Kidney glomerular epithelial cell (primary cell): ENCODE data around the gene WSCD1.

ENCODE experiments used
- DNase-seq: peaks from one replicate; lab custom pipeline; 2025; lab: John Stamatoyannopoulos, UW

Gene WSCD1

DNA sequence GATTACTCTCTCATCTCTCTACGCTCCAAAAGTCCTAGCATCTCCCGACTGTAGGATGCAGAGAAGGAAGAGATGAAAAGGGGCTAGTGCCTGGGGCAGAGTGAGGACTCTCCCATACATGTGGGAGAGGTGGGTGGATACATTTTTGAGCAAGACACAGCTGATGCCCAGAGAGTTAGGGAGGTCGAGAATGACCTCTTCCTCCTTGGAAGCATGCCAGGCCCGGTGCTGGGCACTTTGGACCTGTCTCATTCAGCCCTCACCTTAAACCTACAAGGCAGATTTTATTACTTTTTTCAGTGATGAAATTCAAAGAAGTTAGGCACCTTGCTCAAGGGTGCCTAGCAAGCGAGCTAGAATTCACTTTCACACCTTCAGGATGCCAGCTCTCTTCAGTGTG lies 38.2 kb downstream of the WSCD1 start:
- no peak for DNase-seq

DNA sequence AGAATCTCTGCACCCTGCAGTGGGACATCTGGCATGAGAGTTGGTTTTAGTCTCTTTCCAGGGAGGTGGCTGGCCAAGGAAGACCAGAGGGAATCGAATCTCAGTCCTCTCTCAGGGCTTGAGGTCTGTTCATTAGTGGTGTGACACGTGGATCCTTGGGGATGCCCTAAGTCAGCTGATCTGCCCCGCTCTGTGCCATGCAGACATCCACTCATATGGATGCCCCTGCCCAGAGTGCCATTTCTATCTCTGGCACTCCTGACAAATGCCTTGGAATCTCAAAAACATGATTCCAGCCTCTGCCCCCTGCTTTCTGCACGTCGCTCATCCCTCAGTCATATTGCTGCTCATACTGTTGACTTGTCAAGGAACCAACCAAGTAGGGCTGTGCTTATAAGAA lies 38.8 kb downstream of the WSCD1 start:
- no peak for DNase-seq

GRCh38 chr17:6109536-6109935 lies 39.4 kb downstream of the WSCD1 start:
- DNase-seq, result no peak

- no peak for DNase-seq
These were observed 39.9 kb downstream of the WSCD1 start for GRCh38 chr17:6110088-6110487.

GRCh38 chr17:6110592-6110991 lies 40.4 kb downstream of the WSCD1 start:
- no peak for DNase-seq

- DNase-seq, result no peak
These were observed 50.2 kb downstream of the WSCD1 start for GRCh38 chr17:6120351-6120750.

DNA sequence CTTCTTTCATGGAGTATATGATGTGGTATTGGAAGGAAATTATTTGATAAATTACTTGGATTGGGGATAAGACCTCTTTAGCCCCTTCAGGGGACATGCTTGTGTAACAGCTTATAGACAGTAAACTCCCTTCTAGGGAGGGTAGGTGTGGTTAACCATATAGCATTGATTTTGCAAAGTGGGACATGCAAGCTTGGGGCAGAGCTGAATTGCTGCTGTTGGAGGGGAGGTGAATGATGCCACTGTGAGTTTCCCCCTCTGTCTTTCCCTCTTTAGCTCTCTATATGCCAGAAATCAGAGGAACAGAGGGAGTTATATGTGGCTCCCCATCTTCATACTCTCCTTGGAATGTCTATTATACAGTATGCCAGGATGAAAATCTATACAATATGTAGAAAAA lies 54.7 kb downstream of the WSCD1 start:
- no peak for DNase-seq

DNA sequence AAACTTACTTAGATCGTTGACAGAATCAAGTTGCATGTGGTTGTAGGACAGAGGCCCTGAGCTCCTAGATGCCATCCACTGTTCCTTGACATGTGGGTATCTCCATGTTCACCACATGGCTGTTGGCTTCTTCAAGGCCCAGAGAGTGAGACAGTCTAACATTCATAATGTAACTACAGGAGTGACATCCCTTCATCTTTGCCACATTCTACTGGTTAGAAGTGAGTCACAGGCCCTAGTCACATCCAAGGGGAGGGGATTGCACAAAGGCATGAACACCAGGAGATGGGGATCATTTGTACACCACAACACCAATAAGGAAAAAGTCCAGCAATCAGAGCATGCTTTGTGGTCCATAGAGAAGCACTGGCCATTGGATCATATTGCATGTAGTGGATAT lies 56.6 kb downstream of the WSCD1 start:
- no peak for DNase-seq

DNA sequence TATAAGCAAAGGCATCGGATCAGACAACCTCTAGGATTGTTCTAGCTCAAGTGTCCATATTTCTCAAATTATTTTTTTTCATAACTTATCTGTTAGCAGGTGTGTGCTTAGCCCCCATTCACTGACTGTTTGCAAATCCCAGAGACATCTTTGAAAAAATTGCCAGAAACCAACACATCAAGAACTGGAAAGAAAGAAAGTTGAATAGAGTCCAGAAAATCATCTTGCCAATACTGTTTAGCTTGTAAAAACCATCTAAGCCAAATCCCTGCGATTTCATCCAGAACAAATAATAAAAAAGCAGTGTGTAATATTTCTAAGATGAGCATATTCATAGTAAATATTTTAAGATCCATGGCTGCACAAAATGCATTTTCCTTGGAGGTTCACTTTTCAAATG lies 64.5 kb downstream of the WSCD1 start:
- no peak for DNase-seq

DNA sequence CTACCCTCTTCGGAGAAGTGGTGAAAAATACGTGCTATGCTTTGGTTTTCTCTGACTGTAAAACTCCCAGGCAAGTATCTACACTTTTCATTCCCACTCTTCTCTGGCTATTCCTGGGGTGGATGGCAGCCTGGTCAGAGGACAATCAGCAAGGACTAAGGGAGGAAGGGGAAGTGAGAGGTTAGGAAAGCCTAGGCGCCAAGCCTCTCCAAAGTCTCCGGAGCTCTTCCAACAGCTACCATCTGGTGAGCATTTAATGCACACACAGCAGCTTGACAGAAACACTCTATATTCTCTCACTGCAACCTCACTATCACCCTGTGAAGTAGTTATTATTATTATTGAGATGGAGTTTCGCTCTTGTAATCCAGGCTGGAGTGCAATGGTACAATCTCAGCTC lies 65.1 kb downstream of the WSCD1 start:
- DNase-seq, result no peak

GRCh38 chr17:6135996-6136395 lies 65.8 kb downstream of the WSCD1 start:
- no peak for DNase-seq

DNA sequence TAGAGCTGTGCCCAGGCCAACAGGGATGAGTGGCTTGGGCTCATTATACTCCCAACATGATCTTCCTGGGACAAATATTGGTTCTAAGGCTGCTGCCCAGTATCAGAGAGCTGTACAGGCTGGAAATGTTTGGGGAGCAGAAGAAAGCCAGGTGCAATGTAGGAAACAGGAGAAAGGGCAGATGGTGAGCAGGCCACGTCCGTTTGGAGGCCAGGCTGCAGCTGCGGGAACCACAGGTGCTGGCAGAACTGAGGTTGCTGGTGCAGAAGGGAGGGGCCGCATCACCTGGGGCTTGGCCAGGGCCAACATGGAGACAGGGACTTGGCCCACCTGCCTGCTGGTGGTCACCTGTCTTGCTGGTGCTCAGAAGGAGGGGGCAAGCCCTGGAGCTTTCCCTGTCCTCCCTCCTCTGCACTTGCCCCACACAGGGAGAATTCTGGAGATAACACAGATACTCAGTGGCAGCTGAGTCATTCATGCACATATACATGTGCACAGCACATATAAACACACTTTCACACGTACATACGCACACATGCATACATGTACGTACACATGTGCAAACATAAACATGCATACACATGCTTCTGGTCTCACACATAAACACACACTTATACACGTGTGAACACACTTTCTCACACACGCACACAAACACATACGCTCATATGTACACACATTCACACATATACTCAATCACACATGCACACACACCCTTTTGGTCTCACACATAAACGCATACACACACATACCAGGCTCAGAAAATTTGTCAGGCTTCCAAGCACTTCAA lies 67.7 kb downstream of the WSCD1 start:
- DNase-seq, result no peak

- DNase-seq, result no peak
These were observed 68.7 kb downstream of the WSCD1 start for GRCh38 chr17:6138761-6139446.

- no peak for DNase-seq
These were observed 69.3 kb downstream of the WSCD1 start for GRCh38 chr17:6139447-6139832.

- no peak for DNase-seq
These were observed 70.0 kb downstream of the WSCD1 start for GRCh38 chr17:6140188-6140587.

GRCh38 chr17:6140728-6141330 lies 70.7 kb downstream of the WSCD1 start:
- no peak for DNase-seq

DNA sequence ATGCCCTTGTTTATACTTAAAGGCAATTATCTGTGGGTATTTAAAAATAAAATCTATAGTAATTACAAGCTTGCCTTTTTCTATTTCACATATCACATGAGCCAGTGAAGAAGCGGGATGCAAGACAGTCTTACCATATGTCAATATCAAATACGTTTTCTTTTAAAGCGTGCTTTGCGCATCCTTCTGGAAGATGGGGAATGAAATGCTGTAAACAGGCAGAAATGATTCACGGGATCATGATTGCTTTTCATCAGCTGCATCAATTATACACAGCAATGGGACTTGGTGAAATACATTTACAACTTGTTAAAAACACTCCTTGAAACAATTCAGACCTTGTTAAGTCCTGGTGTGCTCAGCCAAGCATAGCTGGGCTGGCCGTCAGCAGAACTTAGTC lies 72.5 kb downstream of the WSCD1 start:
- no peak for DNase-seq

- no peak for DNase-seq
These were observed 75.8 kb downstream of the WSCD1 start for GRCh38 chr17:6145946-6146345.

- no peak for DNase-seq
These were observed 76.9 kb downstream of the WSCD1 start for GRCh38 chr17:6147042-6147441.

GRCh38 chr17:6153375-6153774 lies 83.2 kb downstream of the WSCD1 start:
- no peak for DNase-seq

- no peak for DNase-seq
These were observed 87.5 kb downstream of the WSCD1 start for GRCh38 chr17:6157716-6158115.

- no peak for DNase-seq
These were observed 89.5 kb downstream of the WSCD1 start for GRCh38 chr17:6159541-6160231.

- no peak for DNase-seq
These were observed 90.0 kb downstream of the WSCD1 start for GRCh38 chr17:6160232-6160555.
